KMS-11 (cell line): Measurements from ENCODE around the gene FKBP8.

Source experiments
- H2AFZ ChIP-seq: fragments of 200-600 bp; sonication (generic); 2 replicates; pipeline ENCODE4 v1.6.1; 2016; ENCODE audit warnings: antibody characterized with exemption, mixed run types, low read depth
- H3K27ac ChIP-seq: fragments of 200-600 bp; sonication (generic); 2 replicates; pipeline ENCODE4 v1.6.1; 2016; ENCODE audit warnings: mild to moderate bottlenecking, mixed run types
- H3K27me3 ChIP-seq: fragments of 200-600 bp; sonication (generic); 2 replicates; pipeline ENCODE4 v1.6.1; 2017; ENCODE audit warnings: mild to moderate bottlenecking, low read depth, mixed run types, moderate library complexity; ENCODE audit not compliant: insufficient read depth
- H3K36me3 ChIP-seq: fragments of 200-600 bp; sonication (generic); 2 replicates; pipeline ENCODE4 v1.6.1; 2017; ENCODE audit warnings: mild to moderate bottlenecking, mixed run types; ENCODE audit not compliant: insufficient read depth
- H3K4me1 ChIP-seq: fragments of 200-600 bp; sonication (generic); 2 replicates; pipeline ENCODE4 v1.6.1; 2016; ENCODE audit warnings: mild to moderate bottlenecking, low read depth, mixed run types; ENCODE audit not compliant: poor library complexity, severe bottlenecking
- H3K4me2 ChIP-seq: fragments of 200-600 bp; sonication (generic); 2 replicates; pipeline ENCODE4 v1.7.0; 2016; ENCODE audit warnings: mild to moderate bottlenecking, mixed run types
- H3K4me3 ChIP-seq: fragments of 200-600 bp; sonication (generic); IDR thresholded peaks from 2 replicates; pipeline ENCODE4 v1.6.1; 2017; ENCODE audit warnings: low read depth, low read length, mixed read lengths; ENCODE audit not compliant: insufficient read depth
- H3K79me2 ChIP-seq: fragments of 200-600 bp; sonication (generic); 2 replicates; pipeline ENCODE4 v1.6.1; 2016; ENCODE audit warnings: low read depth, mixed run types; ENCODE audit not compliant: insufficient read depth
- H3K9ac ChIP-seq: fragments of 200-600 bp; sonication (generic); 2 replicates; pipeline ENCODE4 v1.6.1; 2016; ENCODE audit warnings: mild to moderate bottlenecking, mixed run types
- H4K20me1 ChIP-seq: fragments of 200-600 bp; sonication (generic); 2 replicates; pipeline ENCODE4 v1.6.1; 2016; ENCODE audit warnings: mild to moderate bottlenecking, mixed run types; ENCODE audit not compliant: insufficient read depth
- TF ChIP-seq, protein P1 (sequence below): fragments of 200-600 bp; sonication (generic); conservative IDR thresholded peaks from 2 replicates; pipeline ENCODE4 v1.6.1; 2017; ENCODE audit warnings: low read depth, mild to moderate bottlenecking, antibody characterized with exemption, low read length, moderate library complexity, mixed read lengths

Gene FKBP8

DNA sequence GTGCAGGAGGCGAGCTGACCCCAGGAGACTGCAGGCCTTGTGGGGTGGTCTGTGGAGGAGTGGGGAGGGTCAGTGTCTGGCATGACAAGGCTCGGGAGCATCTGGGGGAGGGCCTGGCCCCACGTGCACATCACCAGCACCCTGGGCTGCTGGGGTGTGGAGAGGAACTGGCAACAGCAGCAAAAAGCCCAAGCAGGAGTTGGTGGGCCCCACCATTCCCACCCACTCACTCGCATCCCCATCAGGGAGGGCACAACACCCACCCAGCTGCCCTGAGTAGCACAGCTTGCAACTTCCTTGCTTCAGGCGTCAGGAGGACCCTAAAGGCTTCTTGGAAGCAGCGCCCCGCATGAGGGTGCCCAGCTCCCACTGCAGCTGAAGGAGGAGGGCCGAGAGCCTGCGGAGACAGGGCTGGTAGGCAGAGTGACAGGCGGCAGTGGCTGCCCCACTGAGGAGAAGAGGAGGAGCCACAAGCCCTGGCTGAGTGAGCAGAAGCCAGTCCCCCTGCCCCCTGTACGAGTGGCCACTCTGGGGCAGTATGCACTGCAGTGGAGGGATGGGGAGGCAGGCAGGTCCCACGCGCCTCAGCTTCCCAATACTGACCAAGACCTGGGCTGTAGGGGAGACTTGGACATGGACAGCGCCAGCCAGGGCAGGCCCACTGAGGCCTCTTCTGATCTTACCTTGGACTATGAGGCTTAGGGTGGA is 48.0 kb downstream of the FKBP8 start:
- Histone ChIP-seq H3K4me3 (no peak overlapping the region), H3K4me2 (no peak overlapping the region), H4K20me1 (peaks cover 78% of the 10 kb centered on the region), H3K4me1 (peaks cover 39% of the 10 kb centered on the region), H3K79me2 (peaks cover 97% of the 10 kb centered on the region), H2AFZ (no peak overlapping the region), H3K27me3 (no peaks in the 10 kb centered on the region), H3K9ac (no peak overlapping the region), H3K27ac (no peak overlapping the region), H3K36me3 (no peaks in the 10 kb centered on the region)
- TF ChIP-seq, protein P1, sequence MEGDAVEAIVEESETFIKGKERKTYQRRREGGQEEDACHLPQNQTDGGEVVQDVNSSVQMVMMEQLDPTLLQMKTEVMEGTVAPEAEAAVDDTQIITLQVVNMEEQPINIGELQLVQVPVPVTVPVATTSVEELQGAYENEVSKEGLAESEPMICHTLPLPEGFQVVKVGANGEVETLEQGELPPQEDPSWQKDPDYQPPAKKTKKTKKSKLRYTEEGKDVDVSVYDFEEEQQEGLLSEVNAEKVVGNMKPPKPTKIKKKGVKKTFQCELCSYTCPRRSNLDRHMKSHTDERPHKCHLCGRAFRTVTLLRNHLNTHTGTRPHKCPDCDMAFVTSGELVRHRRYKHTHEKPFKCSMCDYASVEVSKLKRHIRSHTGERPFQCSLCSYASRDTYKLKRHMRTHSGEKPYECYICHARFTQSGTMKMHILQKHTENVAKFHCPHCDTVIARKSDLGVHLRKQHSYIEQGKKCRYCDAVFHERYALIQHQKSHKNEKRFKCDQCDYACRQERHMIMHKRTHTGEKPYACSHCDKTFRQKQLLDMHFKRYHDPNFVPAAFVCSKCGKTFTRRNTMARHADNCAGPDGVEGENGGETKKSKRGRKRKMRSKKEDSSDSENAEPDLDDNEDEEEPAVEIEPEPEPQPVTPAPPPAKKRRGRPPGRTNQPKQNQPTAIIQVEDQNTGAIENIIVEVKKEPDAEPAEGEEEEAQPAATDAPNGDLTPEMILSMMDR: no peak

DNA sequence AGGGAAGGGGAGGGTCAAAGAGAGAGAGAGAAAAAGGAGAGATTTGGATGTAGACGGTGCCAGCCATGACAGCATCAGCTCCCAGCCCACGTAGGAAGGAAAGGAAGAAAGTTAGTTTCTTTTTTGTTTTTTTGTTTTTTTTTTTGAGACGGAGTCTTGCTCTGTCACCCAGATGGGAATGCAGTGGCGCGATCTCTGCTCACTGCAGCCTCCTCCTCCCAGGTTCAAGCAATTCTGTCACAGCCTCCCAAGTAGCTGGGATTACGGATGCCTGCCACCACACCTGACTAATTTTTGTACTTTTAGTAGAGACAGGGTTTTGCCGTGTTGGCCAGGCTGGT is 49.1 kb downstream of the FKBP8 start:
- Histone ChIP-seq H3K27ac (no peak overlapping the region), H3K36me3 (no peaks in the 10 kb centered on the region), H3K4me1 (peaks cover 29% of the 10 kb centered on the region), H2AFZ (no peak overlapping the region), H4K20me1 (peaks cover 71% of the 10 kb centered on the region), H3K27me3 (no peaks in the 10 kb centered on the region), H3K79me2 (peaks cover 94% of the 10 kb centered on the region), H3K4me3 (no peak overlapping the region), H3K4me2 (no peak overlapping the region), H3K9ac (no peak overlapping the region)
- TF ChIP-seq, protein P1: no peak

DNA sequence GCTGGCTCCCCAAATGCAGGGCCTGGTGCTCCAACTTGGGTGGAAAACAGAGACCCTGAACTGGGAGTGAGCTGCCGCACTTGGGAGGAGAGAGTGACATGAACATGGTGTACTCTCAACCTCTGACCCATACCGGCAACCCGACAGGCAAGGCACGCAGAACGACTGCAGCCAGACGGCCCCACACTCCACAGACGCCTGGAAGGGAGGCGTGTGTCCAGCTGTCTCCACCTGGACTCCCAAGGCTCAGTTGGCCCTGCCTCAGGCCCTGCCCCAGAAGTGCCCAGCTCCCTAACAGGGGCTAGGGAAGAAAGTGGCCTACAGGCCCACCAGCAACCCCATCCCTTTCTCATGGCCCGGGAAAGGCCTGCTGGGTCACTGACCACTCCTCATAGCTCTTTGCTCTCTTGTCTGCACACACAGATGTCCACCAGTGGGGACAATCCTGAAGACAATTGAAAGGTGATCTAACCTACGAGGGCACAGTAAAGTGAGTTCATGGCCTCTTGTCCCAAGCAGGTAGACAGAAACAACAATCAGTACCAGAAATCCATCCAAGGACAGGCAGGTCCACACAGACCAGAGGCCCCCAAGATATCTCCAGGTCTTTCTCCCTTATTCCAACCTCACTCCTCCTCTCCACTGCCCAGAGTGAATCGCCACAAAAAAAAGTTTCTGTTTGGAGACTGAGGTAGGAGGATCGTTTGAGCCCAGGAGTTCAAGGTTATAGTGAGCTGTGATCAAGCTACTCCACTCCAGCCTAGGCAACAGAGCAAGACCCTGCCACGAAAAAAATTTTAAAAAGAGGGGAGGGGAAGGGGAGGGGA is 49.7 kb downstream of the FKBP8 start:
- Histone ChIP-seq H4K20me1 (peaks cover 73% of the 10 kb centered on the region), H3K4me3 (no peak overlapping the region), H3K36me3 (no peaks in the 10 kb centered on the region), H2AFZ (no peak overlapping the region), H3K79me2 (peaks cover 94% of the 10 kb centered on the region), H3K4me2 (no peak overlapping the region), H3K27me3 (no peaks in the 10 kb centered on the region), H3K27ac (no peak overlapping the region), H3K9ac (no peak overlapping the region), H3K4me1 (peaks cover 28% of the 10 kb centered on the region)
- TF ChIP-seq, protein P1: no peak

DNA sequence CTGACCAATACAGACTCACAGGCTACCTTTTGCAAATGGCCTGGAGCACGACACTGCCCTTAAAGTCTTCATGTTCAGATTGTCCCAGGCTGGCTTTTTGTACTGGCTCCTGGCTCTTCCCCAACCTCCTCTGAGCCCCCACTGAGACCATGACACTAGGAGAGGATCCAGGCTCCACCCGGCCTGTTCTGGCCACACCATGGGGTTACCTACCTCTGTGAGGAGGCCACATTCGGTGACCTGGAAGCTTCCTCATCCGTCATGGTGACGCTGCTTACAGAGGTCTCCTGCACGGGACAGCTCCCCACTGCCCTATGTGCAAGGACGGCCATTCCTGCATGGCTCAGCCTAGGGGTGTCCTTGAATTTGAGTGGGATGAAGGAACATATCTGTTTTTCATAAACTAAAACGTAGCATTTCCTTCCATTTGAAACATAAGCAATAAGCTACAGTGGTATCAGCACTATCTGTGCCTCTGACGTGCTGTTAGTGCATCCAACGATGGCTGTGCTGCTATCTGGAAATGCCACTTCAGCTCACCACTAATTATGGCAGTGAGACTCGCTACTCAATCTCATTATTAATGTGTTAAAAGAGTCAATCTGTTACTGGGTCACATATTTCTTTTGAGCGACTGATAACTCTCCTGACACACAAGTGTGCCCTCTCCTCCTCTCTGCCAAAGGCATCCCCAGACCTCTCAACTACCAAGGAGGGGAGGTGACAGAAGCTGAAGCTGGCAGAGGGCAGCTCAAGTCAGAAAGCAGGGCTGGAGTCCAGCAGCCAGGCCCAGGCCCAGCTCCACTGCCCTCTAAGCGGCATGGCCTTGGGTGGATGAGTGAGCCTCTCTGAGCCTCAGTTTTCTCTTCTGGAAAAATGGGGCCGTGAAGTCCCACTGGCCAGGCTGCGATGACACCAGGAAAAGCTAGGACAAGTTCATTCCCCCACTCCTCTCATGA is 51.1 kb downstream of the FKBP8 start:
- peaks cover 94% of the 10 kb centered on the region for H3K79me2 ChIP-seq
- no peak overlapping the region for H3K9ac ChIP-seq
- TF ChIP-seq, protein P1: no peak
- H3K27ac ChIP-seq: no peak overlapping the region
- H3K36me3 ChIP-seq: no peaks in the 10 kb centered on the region
- no peak overlapping the region for H3K4me3 ChIP-seq
- no peaks in the 10 kb centered on the region for H3K27me3 ChIP-seq
- H2AFZ ChIP-seq: no peak overlapping the region
- H3K4me1 ChIP-seq: peaks cover 33% of the 10 kb centered on the region
- H4K20me1 ChIP-seq: peaks cover 69% of the 10 kb centered on the region
- H3K4me2 ChIP-seq: no peak overlapping the region
